GM21723 (cell line): ENCODE data around the gene PLXNA2.

ENCODE experiments used
- ATAC-seq: cut with Tn5 transposase; IDR thresholded peaks from one replicate; pipeline ENCODE4 v1.9.1; 2021; ENCODE audit warnings: mild to moderate bottlenecking, moderate library complexity; ENCODE audit not compliant: unreplicated experiment

The PLXNA2 gene

GRCh38 chr1:208078752-208079151, 165.4 kb downstream of the PLXNA2 start:
- ATAC-seq = no peak

DNA sequence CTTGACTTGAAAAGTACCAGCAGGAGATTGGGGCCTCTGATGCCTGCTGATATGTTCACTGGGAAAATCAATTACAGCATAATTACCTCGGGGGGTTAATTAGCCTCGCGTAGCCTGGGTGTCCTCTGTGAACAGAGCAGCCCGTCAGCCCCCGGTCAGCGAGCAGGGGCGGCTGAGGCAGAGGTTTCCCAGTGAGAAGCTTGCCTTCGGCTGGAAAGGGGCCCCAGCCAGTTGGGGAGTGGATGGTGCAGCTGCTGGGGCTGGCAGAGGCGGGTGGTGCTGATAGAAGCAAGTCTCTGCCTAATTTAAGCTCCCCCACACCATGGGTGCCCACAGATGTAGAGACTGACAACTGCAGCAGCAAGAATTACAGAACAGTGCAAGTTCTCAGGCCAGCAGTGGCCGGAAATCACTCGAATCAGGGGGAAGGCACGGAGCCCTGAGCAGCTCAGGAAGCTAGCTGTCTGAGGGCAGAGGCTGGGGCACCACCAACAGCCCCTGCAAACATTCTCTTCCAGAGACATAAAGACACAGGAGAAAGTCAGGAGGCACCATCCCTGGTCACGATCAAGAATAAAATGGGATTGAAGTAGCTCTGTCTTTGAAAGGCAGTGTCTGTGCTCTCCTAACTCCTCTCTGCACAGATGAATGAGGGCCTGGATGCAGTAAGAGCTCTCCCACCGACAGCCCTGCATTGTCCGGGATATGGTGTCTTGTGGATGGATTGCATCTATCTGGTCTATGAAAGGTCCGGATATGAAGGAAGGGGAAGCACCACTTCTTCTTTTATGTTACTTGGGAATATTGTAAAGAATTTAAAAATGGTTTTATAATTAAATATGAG, 166.7 kb downstream of the PLXNA2 start:
- no peak for ATAC-seq

GRCh38 chr1:208074353-208074752, 169.8 kb downstream of the PLXNA2 start:
- no peak for ATAC-seq

DNA sequence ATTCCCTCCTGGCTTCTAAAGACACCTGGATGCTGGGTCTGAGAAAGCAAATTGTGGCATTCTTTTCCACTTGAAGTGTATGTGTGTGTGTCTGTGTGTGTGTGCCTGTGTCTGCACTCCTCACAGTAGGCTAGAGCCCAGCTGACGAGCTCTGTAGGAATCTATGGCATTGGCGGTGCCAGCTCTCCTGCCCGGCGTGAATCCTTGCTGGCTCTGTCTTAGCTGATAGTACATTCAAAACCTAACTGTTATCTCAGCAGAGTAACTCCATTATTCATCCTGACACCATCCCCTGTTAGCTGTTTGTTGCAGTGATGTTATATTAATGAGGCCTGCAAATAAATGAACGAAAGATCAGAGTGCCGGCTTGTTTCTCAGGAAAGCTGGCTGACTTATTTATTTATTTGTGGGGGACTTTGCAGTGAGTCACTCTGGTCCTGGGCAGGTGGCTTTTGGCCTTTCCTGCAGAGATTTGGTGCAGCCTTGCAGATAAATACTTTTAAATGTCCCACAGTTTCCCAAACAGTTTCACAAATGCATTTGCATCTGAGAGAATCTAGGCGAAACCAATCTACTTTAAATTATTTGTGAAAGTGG, 172.7 kb downstream of the PLXNA2 start:
- no peak for ATAC-seq

DNA sequence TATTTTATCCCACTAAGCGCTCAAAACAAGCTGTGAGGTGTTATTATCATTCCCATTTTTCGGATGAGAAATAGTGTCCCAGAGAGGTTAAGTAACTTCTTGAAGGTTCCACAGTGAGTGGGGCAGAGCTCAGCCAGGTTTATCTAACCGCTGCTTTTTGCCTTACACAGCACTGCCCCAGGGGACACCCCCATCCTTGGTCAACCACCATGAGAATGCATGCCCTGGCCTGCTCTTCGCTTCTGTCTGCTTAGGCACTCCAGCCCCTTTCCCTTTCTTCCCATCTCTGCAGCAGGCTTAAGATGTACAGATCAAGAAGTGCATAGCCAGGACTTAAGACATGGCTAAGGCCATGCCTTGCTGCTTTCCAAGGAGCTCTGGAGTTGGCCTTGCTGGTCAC, 174.3 kb downstream of the PLXNA2 start:
- no peak for ATAC-seq

GRCh38 chr1:208069317-208069716, 174.9 kb downstream of the PLXNA2 start:
- ATAC-seq = no peak

DNA sequence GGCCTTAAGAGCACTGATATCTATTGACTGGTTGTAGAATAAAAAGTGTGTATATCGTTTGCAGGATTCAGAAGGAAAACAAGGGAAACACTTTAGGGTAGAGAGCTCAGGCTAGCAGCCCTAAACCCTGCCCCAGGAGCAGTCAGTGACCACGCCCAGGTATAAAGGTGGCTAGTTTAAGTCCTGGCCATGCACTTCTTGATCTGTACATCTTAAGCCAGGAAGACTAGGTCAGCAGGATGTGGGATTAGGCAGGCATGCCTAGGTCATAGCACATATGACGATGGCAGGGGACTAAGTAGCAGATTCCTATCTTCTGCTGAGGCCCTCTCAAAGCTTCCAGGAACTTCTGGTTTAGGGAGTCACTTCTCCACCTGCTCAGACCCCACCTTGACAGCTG, 175.3 kb downstream of the PLXNA2 start:
- ATAC-seq = no peak

DNA sequence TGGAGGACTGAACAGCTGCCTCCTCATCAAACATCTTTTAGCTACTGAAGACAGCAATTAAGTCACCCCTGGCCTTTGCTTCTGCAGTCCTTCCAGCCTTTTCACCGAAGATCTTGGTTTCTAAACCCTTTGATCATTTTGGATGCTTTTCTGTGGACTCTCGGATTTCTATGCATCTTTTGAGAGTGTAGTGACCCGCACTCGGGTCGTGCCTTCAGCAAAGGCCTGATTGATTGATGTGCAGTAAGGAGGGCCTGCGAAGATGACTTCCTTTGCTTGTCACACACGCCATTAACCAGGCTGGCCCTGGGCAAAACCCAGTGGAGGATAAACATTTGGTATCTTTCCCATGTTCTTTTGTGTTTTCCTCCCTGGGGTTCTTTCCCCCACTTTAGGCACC, 175.8 kb downstream of the PLXNA2 start:
- no peak for ATAC-seq

DNA sequence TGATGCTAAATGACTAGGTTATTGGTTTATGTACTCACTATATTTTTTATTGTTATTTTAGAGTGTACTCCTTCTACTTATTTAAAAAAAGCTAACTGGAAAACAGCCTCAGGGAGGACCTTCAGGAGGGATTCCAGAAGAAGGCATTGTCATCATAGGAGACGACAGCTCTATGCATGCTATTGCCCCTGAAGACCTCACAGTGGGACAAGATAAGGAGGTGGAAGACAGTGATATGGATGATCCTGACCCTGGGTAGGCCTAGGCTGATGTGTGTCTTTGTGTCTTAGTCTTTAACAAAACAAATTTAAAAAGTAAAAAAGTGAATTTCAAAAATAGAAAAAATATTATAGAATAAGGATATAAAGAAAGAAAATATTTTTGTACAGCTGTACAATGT, 177.6 kb downstream of the PLXNA2 start:
- ATAC-seq = no peak

GRCh38 chr1:208065862-208066261, 178.3 kb downstream of the PLXNA2 start:
- ATAC-seq = no peak

DNA sequence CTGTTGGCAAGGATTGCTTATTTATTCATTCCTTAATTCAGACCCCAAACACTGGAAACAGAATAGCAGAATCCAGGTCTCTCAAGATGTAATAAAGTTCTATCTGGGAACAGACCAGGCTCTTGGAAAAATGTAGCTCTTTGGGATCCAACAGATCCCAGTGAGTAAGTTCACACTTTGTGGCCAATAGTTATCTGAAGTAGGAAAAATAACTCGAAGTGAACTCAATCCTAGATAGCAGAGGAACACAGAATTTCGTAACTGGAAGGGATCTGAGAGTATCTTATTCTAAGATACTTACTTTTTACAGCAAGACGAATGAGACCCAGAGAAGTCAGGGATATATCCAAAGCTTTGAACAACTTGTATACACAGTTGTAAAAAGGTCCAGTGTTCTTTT, 182.6 kb downstream of the PLXNA2 start:
- ATAC-seq = no peak

GRCh38 chr1:208061118-208061517, 183.1 kb downstream of the PLXNA2 start:
- ATAC-seq = no peak

GRCh38 chr1:208060215-208060869, 183.8 kb downstream of the PLXNA2 start:
- no peak for ATAC-seq

GRCh38 chr1:208059409-208060001, 184.7 kb downstream of the PLXNA2 start:
- no peak for ATAC-seq

DNA sequence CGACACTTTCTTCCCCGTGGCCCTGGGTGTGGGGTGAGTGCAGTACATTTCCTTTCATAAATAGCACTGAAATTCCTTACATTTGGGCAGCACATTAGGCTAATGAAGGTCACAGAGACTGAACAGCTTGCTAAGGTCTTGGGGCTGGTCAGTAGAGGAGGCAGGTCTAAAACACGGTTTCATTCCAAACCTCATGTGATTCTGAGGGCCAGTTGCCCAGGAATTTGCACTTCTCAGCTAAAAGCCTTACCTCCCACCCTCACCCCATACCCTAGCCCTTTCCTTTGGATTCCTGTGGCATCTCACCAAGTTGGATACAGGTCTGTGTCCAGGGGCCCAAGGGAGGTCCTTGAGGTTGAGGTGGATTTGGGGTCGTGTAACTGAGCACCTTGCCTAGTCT, 185.4 kb downstream of the PLXNA2 start:
- no peak for ATAC-seq

- ATAC-seq = no peak
Measured at GRCh38 chr1:208058267-208058666, 185.9 kb downstream of the PLXNA2 start.

- no peak for ATAC-seq
Measured at GRCh38 chr1:208057056-208057455, 187.1 kb downstream of the PLXNA2 start.

- no peak for ATAC-seq
Measured at GRCh38 chr1:208055535-208055934, 188.6 kb downstream of the PLXNA2 start.

DNA sequence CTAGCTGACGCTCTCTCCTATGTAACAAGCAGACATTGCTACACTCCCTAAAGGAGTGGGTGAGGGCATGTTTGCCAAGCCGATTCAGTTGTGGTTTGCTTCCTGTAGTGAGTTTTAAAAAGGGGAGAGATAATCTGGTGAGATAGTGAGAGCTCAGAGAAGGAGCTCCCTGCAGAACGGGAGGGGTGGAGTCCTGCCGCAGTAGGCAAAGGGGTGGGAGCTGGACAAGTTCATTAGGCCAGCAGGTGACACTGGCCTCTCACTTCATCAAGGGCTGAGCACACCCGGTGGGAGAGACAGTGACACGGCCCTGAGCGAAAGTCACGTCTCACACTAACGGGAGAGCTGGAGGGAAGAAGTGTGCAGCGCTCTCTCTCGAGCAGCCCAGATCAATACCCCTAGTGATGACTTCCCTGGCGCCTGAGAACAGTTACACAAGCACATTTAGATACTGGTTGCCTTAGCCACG, 189.2 kb downstream of the PLXNA2 start:
- no peak for ATAC-seq

DNA sequence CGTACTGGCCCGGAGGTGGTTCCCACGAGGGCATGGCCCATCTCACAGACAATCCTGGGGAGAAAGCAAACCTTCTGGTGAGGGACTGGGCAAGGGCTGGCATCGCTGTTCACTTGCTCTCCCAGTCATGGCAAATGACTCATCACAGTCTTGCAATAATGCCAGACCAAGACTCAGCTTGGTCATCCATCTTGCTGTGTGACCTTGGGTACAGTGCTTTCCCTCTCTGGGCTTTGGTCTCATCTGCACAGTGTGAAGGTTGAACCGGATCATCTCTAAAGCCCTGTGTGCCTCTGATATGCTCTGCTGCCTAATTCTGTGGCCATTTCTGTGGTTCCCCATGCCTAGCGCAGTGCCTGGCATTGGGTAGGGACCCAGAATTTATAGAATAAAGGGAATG, 189.7 kb downstream of the PLXNA2 start:
- no peak for ATAC-seq

- ATAC-seq = no peak
Measured at GRCh38 chr1:208053661-208054060, 190.5 kb downstream of the PLXNA2 start.
